Ascending aorta (tissue), 2 donors: ENCODE measurements around the gene FAM193B. TPM values are rescaled to one million over a fixed set of nuclear protein-coding genes. Genes with fewer than 3 reads are reported as not detected.

Source experiments
- DNase-seq, 2 donors: peaks; one replicate each; pipeline ENCODE4 v3.0.0-alpha.2; 2019; ENCODE audit warnings: low spot score in 2 of 2
- H3K27ac ChIP-seq, 2 donors: fragments of 200-600 bp; sonication (generic); one replicate each; pipeline ENCODE4 v1.5.1; 2016 to 2017; ENCODE audit warnings: mild to moderate bottlenecking in 1 of 2
- H3K27me3 ChIP-seq: fragments of 200-600 bp; sonication (generic); one replicate; pipeline ENCODE4 v1.5.1; 2017
- H3K36me3 ChIP-seq, 2 donors: fragments of 200-600 bp; sonication (generic); one replicate each; pipeline ENCODE4 v1.5.1; 2016
- H3K4me1 ChIP-seq, 2 donors: fragments of 200-600 bp; sonication (generic); one replicate each; pipeline ENCODE4 v1.5.1; 2016 to 2017; ENCODE audit warnings: mild to moderate bottlenecking in 1 of 2
- H3K4me3 ChIP-seq, 2 donors: fragments of 200-600 bp; sonication (generic); one replicate each; pipeline ENCODE4 v1.5.1; 2016 to 2017; ENCODE audit warnings: mild to moderate bottlenecking in 1 of 2
- H3K9me3 ChIP-seq, 2 donors: fragments of 200-600 bp; sonication (generic); one replicate each; pipeline ENCODE4 v1.5.1; 2016
- intact Hi-C: fragments of 100-400 bp; cut with DNase I; formaldehyde crosslinking; loops from one replicate; pipeline ENCODE4 v1.15.1; 2023
- total RNA-seq: library from RNA; depleted of rRNA; stranded (reverse); fragments of >200 nt; gene quantifications from one replicate; pipeline ENCODE4 v1.1.0, GENCODE V29; 2016
- TF ChIP-seq, protein P1 (sequence below), 3 experiments: fragments of 200-600 bp in 2 of 3; fragments of 450-650 bp in 1 of 3; sonication (generic) in 2 of 3; IDR thresholded peaks; one replicate each; pipeline ENCODE4 v1.5.1; 2016 to 2019; ENCODE audit warnings: antibody characterized with exemption in 3 of 3, mild to moderate bottlenecking in 1 of 3, moderate library complexity in 1 of 3

Gene FAM193B
- total RNA-seq, 1 donor from 2014 or later: 116 TPM

DNA sequence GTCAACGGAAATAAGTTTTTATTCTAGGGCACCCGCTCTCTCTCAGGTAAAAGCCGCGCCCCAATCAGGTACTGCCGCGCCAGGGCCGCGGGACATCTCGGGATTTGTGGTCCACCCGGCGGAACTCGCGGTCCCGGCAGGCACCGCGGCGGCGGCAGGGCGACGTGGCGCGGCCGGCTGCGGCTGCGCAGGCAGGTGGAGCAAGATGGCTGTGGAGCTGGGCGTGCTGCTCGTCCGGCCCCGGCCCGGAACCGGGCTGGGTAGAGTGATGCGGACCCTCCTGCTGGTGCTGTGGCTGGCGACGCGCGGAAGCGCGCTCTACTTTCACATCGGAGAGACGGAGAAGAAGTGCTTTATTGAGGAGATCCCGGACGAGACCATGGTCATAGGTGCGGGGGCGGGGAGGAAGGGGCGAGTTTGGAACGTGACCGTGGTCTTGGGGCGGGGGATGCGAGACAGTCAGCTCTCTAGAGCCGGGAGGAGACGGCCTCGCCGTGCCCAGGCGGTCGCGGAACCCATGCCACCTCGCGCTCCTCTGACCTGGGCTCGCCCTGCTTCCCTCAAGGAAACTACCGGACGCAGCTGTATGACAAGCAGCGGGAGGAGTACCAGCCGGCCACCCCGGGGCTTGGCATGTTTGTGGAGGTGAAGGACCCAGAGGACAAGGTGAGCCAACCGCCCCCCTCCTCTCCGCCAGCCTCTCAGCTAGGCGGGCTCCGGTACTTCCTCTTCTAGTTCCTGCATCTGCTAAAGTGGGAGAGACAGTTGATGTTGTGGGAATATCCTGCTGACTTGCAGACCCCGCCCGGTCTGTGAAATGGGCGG is 37.9 kb upstream of the FAM193B start, which contains the start of gene TMED9:
Gene TMED9, plus strand, starts transcription at position 194 of the 825 bp plus-strand sequence. Its CDS starts 12 bp downstream, at position 206.
- peak within 1 kb of the TSS; percentile 70 to 87 for H3K27ac ChIP-seq
- peak; percentile 43 to 93 for DNase-seq
- H3K4me3 ChIP-seq: peak within 1 kb of the TSS; percentile 79 to 87
- no peaks in the 10 kb centered on the region for H3K27me3 ChIP-seq
- TF ChIP-seq, protein P1, sequence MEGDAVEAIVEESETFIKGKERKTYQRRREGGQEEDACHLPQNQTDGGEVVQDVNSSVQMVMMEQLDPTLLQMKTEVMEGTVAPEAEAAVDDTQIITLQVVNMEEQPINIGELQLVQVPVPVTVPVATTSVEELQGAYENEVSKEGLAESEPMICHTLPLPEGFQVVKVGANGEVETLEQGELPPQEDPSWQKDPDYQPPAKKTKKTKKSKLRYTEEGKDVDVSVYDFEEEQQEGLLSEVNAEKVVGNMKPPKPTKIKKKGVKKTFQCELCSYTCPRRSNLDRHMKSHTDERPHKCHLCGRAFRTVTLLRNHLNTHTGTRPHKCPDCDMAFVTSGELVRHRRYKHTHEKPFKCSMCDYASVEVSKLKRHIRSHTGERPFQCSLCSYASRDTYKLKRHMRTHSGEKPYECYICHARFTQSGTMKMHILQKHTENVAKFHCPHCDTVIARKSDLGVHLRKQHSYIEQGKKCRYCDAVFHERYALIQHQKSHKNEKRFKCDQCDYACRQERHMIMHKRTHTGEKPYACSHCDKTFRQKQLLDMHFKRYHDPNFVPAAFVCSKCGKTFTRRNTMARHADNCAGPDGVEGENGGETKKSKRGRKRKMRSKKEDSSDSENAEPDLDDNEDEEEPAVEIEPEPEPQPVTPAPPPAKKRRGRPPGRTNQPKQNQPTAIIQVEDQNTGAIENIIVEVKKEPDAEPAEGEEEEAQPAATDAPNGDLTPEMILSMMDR (IDR thresholded peaks at IDR 0.05): no peak
- peaks cover 7 to 15% of the 10 kb centered on the region in 2 donors for H3K4me1 ChIP-seq
- H3K9me3 ChIP-seq: no peaks in the 10 kb centered on the region
- peaks cover 34 to 35% of the 10 kb centered on the region in 2 donors for H3K36me3 ChIP-seq
- intact Hi-C loops: loop anchor here (2.0 to 10.0 kb wide), 3 partner anchors 37 to 563 kb away; partner anchors contain the start of genes DDX41, FAM193B and NHP2

DNA sequence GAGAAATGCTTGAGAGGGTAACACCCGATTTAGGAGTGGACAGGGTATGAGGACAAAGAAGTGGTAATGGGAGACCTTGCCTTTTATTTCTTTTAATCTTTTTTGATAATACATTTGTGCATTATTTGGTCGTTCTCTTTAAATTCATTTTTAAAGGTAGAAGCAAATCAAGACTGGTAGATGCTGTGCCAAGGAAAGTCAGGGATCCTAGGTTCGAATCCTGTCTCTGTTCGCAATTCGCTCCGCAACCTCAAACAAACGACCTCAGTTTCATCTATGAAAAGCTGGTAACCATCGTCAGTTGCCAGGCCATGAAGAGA is 37.3 kb upstream of the FAM193B start:
- TF ChIP-seq, protein P1 (IDR thresholded peaks at IDR 0.05): no peak
- no peaks in the 10 kb centered on the region for H3K9me3 ChIP-seq
- H3K4me3 ChIP-seq: peak overlapping the region; percentile 79 to 87
- peaks cover 7 to 15% of the 10 kb centered on the region in 2 donors for H3K4me1 ChIP-seq
- H3K27me3 ChIP-seq: no peaks in the 10 kb centered on the region
- intact Hi-C loops: loop anchor here (2.0 to 10.0 kb wide), 3 partner anchors 37 to 563 kb away; partner anchors contain the start of genes DDX41, FAM193B and NHP2
- H3K36me3 ChIP-seq: peaks cover 34 to 35% of the 10 kb centered on the region in 2 donors
- peak overlapping the region; percentile 70 to 87 for H3K27ac ChIP-seq
- peak in 1 of 2 donors; percentile 37 for DNase-seq

DNA sequence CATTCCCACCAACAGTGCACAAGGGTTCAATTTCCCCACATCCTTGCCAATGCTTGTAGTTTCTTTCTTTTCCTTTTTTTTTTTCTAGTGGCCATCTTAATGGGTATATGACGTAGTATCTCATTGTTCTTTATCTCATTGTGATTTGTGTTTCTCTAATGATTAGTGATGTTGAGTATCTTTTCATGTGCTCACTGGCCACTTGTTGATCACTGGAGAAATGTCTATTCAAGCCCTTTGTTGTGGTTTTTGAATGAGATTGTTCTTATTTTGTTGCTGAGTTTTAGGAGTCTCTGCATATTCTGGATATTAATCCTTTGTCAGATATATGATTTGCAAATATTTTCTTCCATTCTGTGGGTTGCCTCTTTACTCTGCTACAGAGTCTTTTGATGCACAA is 36.0 kb upstream of the FAM193B start:
- no peak for DNase-seq
- intact Hi-C loops: loop anchor here (10.0 kb wide), 2 partner anchors 76 to 564 kb away; partner anchors contain the start of genes DDX41 and NHP2
- H3K9me3 ChIP-seq: no peaks in the 10 kb centered on the region
- no peaks in the 10 kb centered on the region for H3K27me3 ChIP-seq
- H3K36me3 ChIP-seq: peaks cover 21 to 23% of the 10 kb centered on the region in 2 donors
- TF ChIP-seq, protein P1 (IDR thresholded peaks at IDR 0.05): no peak
- no peak overlapping the region for H3K27ac ChIP-seq
- peaks cover 7 to 15% of the 10 kb centered on the region in 2 donors for H3K4me1 ChIP-seq
- no peak overlapping the region for H3K4me3 ChIP-seq

DNA sequence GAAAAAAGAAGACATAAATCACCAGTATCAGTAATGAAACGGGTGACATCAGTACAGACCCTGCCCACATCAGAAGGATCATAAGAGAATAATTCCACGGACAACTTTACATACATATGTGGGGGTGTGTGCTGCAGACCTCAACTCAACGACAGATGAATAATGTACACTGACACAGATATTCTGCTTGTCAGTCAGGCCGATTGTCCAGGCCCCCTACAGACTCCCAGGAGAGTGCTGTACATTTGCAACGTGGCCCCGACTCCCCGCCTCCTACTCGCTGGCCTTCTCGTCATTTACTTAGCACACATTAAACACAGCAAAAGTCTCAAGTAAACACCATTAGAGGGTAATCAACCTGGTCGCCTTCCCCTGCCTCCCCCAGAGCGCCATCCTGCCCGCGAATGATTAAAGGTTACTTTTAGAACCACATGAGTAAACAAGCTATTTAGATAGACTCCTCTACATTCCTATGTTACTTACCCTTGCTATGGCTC is 34.1 kb upstream of the FAM193B start:
- no peaks in the 10 kb centered on the region for H3K9me3 ChIP-seq
- TF ChIP-seq, protein P1 (IDR thresholded peaks at IDR 0.05): no peak
- no peak overlapping the region for H3K27ac ChIP-seq
- peaks cover 2 to 3% of the 10 kb centered on the region in 2 donors for H3K36me3 ChIP-seq
- no peak for DNase-seq
- peaks cover 4 to 11% of the 10 kb centered on the region in 2 donors for H3K4me1 ChIP-seq
- intact Hi-C loops: no loop called here
- no peak overlapping the region for H3K4me3 ChIP-seq
- no peaks in the 10 kb centered on the region for H3K27me3 ChIP-seq

DNA sequence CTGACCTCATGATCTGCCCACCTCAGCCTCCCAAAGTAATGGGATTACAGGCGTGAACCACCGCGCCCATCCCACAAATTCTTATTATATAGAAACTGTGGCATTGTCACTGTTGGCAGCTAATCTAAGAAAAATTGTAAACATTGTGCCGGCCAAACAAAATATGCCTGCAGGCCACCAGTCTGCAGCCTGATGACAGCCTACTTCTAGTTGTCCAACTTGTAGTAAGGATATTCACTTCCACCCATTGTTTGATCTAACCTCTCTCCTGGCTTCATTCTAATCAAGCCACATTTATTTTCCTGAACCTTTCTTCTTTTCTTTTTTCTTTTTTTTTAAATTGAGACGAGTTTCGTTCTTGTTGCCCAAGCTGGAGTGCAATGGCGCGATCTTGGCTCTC is 24.0 kb upstream of the FAM193B start:
- Histone ChIP-seq H3K36me3 (no peaks in the 10 kb centered on the region), H3K27ac (no peak overlapping the region), H3K9me3 (no peaks in the 10 kb centered on the region), H3K27me3 (no peaks in the 10 kb centered on the region), H3K4me1 (no peaks in the 10 kb centered on the region), H3K4me3 (no peak overlapping the region)
- no peak for DNase-seq
- TF ChIP-seq, protein P1 (IDR thresholded peaks at IDR 0.05): no peak
- intact Hi-C loops: no loop called here
